ENCODE measurements around the gene CTR9. TPM values are rescaled to one million over a fixed set of nuclear protein-coding genes. Genes with fewer than 3 reads are reported as not detected.

The CTR9 gene
- total and polyA plus RNA-seq, 2 of the 8 experiments (the other 6 are each of a cell fraction or from before 2014, with no cell fraction given), result 6.1 to 37.7 TPM

GRCh38 chr11:10808553-10809372, 57.7 kb downstream of the CTR9 start, which contains the start of gene EIF4G2 (continued):
- peak; percentile 99 for TF ChIP-seq TAF1 (IDR thresholded peaks at IDR 0.05; ENCODE audit: low read depth, low read length)
- no peak for TF ChIP-seq EZH2 (IDR thresholded peaks at IDR 0.05; ENCODE audit: low read depth, low read length, severe bottlenecking)

All from H1 (cell line).